Middle frontal gyrus (tissue), 1 donor: ENCODE data around the gene CST6.
A peak's percentile ranks its signal among the peaks of the same experiment; 100 is the strongest.
"Not testable (repeated sequence)": the region's sequence is repeated elsewhere in the genome, so short reads cannot be mapped to it uniquely, and the experiment has no call there.

ENCODE experiments used
- DNase-seq: peaks from one replicate; pipeline ENCODE4 v3.0.0-alpha.2; 2015; ENCODE audit warnings: low spot score; ENCODE audit errors: extremely low spot score

CST6 gene

GRCh38 chr11:65983589-65983987, 28.2 kb upstream of the CST6 start:
- no peak for DNase-seq

DNA sequence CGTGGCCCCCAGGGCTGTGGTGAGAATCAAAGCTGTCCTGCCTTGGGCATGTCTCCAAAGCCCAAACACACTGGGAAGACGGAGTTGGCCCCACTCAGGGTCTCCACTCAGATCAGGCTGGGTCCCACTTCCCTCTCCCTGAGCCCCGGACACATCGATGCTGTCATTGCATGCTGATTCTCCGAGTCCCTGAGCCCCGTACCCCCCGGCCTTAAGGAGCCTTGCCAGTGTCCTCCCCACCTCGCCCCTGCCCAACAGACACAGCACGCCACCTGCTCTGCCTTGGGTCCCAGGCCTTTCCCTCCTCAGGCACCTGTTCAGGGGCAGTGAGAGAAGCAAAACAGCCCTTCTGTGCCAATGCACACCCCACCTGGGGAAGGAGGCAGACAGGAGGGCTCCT, 24.5 kb upstream of the CST6 start:
- DNase-seq, result no peak

DNA sequence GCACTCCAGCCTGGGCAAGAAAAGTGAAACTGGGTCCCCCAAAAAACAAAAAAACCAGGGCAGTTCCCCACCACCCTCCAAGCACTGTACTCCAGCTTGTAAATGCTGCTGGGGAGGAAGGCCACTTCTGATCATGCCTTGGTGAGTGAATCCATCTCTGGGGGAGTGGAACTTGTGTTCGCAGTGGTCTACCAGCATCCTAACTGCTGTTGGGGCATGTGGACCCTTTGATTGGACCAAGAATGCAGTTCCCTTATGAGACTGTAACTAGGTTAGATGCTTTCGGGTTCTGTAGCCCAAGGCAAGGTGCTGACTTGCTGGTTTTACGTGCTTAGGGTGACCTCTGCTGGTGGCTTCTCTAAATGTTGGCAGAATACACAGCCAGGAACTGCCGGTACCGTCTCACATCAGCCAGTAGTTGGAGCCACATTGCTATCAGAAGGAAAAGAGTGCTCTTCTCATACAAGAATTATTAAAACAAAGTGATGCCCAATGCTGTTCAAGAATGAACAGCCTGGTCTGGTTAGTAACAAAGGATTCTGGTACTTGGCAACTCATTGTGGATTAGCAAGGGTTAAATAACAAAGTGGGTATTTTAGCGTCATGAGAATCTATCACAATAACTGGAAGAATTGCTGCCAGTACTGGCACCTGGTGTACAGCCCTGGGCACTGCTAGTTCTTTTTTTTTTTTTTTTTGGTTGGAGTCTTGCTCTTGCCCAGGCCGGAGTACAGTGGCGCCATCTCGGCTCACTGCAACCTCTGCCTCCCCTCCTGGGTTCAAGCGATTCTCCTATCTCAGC, 22.8 kb upstream of the CST6 start:
- DNase-seq, result peak; percentile 85

DNA sequence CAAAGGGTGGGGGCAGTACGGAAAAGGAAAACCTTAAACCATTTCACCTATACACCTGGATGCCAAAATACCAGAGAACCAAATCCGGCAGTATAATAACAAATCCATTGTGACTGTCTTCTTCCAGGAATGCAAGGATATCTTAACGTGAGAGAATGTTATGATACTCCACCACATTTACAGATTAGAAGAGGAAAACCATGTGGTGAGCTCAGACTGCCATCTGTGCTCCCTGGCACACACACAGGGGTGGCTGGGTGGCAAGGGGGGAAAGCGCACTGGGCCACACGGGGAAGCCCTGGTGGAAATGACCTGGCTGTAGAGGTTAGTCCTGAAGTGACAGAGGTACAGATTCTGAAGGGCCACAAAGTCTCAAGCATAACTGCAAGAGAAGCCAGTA, 19.8 kb upstream of the CST6 start:
- no peak for DNase-seq

GRCh38 chr11:65997286-65997685, 14.5 kb upstream of the CST6 start:
- DNase-seq, result no peak

GRCh38 chr11:66001942-66002647, 9.7 kb upstream of the CST6 start, which contains the start of the genes BANF1 and EIF1AD:
TSS of gene BANF1 (plus strand) at chr11:66002503. CDS start at chr11:66003251, 748 bp downstream.
TSS of gene EIF1AD (minus strand) at chr11:66002157. CDS start at chr11:66000389, 1,768 bp downstream.
- DNase-seq, result peak; percentile 90

DNA sequence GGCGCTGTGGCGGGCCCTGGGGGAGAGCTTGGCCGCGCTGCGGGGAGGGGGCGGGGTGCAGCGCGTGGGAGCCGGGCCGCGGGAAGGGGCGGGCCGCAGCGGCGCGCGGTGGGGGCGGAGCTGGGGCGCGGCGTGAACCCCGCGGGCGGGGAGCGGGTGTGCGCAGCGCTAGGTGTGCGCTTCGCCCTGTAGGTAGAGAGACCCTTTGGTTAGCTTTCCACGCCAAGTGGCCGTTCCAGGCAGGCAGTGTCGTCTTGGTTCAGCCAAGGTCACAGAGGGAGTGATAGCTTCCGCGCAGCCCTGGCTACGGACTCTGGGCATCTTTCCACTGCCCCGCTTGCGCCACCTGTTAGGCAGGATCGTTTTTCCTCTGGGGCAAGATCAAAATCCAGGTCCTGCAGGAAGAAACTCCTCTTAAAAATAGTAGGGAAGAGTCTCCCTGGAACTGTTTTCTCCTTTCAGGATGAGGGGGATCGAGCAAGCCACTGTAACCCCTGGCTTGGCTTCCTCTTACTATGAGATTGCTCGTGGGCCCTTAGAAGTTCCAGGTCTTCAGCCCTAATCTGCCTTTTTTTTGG, 9.1 kb upstream of the CST6 start:
- DNase-seq, result no peak

GRCh38 chr11:66003291-66003690, 8.5 kb upstream of the CST6 start:
- DNase-seq, result no peak

DNA sequence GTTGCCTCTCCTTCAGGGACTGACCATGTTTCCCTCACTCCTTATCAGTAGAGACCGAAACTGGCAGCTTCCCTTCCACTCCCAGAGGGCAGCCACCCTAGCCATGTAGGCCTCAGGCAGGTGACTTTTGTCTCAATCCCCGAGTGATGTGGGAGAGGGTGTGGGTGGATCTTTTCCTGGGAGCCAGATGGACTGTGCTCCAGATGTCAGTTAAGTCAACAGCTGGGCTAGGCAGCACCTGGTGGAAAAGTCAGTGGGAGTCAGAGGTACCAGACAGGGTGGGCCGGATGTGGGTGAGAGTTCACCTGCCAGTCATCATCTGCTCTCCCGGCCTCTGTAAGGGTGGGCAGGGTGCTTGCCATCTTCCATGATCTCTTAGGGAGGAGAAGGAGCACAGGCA, 7.6 kb upstream of the CST6 start:
- DNase-seq, result no peak

DNA sequence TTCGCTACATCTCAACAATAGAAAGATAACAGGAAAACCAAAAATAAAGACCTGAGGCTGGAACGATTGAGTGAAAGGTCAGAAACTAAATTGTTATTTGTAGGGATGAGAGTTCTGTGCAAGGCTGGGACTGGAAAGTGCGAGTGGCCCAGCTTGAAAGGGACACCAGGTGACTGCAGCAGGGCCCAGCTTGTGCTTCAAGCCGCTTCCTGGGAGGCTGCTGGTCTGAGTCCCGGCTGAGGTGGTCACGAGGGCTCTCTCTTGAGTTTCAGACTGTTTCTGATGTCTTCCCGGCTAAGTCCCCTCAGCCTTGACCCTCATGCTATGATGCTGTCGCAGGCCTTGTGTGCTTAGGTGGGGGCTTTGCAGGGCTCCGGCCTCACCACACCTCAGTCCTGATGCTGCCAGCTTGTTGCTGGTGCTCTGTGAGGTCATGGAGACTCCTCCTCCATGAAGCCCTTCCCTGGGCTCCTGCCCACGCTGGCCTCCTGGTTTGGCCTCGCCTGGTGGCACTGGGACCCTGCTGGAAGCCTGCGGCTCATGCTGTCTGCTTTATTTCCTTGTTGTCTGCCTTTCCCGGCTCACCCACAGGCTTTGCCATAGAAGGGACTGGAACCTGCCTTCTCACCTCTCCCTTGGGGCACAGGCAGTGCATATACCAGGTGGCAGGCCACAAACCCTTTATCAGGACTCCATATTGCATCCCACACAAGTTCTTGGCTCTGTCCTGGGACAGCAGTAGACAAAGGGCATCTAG, 5.5 kb upstream of the CST6 start:
- DNase-seq, result no peak

DNA sequence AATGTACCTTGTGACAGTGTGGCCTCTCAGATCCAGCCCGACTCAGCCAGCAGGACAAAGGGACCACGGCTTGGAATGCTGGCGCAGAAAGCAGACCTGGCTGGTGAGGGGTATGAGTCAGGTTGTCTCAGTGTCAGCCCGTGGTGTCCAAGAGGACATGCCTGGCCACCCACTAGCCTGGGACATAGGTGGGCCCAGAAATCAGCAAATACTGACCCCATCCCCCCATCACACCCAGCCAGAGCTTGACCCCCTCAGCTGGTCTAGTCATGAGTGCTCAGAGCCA, 5.0 kb upstream of the CST6 start:
- no peak for DNase-seq

GRCh38 chr11:66007201-66007634, 4.6 kb upstream of the CST6 start:
- no peak for DNase-seq

GRCh38 chr11:66008095-66008467, 3.7 kb upstream of the CST6 start:
- no peak for DNase-seq

DNA sequence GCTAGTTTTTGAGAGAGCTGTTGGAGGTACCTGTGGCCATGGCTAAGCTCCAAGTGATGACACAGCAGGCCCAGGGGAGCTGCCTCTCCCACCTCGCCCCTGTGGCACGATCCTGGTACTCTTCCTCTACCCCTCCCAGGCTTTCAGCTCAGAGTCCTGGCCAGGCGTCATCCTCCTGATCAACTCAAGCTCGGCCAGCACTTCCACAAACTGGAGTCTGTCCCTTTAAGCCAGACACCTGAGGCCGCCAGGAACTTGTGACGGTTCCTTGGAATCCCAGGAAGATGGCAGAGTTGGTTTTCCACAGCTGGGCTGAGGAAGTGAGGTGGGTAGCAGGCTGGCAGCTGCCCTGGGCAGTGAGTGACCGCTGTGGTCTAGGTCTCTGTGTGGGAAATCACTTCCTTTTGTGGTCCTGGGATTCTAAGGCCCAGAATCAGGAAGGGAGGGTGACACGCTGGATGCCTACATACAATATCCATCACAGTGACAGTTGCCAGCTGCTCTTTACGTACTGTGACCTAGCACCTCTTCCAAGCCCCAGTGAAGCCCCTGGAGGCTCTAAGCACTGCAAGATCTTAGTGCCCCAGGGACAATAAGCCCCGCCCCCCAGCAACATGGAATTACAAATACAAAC, 3.2 kb upstream of the CST6 start:
- no peak for DNase-seq

DNA sequence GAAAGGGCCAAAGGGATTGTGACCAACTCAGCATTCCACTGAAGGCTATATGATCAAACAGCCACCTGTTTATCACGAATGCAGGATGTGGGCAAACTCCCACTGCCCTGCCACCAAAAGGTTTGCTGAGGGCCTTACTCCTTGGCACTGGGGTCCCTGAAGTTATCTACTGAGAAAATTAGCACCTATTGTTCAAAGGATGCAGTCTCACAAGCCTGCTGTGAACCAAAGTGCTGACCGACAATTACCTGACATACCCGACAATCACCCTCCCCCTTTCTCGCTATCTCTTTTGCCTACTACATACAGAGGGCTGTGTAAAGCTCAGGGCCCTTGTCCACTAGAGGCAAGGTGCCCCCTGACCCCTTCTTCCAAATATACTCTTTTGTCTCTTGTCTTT, 1.8 kb upstream of the CST6 start:
- not testable (repeated sequence) for DNase-seq

DNA sequence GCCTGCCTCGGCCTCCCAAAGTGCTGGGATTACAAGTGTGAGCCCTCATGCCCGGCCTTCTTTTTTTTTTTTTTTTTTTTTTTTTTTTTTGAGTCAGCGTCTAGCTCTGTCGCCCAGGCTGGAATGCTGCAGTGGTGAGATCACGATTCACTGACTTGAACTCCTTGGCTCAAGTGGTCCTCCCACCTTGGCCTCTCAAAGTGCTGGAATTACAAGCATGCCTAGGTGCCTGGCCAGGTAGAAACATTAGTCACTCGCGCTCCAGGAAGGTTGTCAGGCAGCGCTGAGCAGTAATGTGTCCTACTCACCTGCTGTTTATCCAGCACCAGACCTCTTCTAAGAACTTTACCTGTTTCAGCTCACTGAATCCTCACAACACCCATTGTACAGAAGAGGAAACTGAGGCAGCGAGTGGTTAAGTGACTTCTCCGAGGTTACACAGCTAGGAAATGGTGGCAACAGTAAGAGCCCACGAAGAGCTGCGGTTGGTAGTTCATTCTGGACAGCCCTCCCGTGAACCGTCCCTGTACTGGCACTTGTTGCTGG, 496 bp upstream of the CST6 start:
- no peak for DNase-seq

- DNase-seq, result no peak
Measured at GRCh38 chr11:66012371-66012945, 650 bp downstream of the CST6 start.

DNA sequence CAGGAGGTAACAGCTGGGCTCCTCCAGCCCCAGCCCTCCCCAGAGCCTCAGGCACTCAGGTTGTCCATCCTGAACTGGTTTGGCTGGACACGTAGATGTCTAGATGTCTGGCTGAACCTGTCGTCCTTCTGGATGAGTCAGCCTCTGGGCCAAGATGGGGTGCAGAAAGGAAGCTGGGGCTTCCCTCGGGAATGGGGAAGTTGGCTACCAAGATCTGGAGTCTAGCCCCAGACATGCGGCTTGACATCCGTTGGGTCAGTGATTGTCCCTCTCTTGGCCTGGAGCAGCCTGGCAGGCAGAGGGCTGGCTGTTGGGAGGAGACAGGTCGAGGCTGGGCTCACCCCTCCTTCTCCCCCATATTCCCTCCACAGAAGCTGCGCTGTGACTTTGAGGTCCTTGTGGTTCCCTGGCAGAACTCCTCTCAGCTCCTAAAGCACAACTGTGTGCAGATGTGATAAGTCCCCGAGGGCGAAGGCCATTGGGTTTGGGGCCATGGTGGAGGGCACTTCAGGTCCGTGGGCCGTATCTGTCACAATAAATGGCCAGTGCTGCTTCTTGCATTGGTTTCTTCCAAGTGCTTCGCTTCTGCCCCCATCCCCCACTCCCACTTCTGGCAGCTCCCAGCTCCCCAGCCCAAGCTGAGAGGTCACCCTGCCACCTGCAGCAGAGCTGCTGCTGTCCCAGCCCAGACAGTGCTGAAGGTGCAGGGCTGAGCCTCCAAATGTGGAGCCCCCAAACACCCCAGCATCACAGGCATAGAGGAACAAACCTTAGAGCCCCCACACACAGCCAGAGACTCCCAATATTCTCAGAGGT, 1.3 kb downstream of the CST6 start:
- no peak for DNase-seq

- DNase-seq, result no peak
Measured at GRCh38 chr11:66013762-66014100, 1.9 kb downstream of the CST6 start.
